BLaER1 treated with 17β-estradiol and CSF1 and Interleukin-3, amounts not matched to agents 10 nM and 100 nM (cell line): ENCODE measurements around the gene ABTB2.

ENCODE experiments used
- H3K27ac ChIP-seq, 11 experiments: shearing (Covaris generic); formaldehyde crosslinking; 2 replicates each; pipeline ENCODE4 v1.8.1; 2022
- H3K27me3 ChIP-seq, 11 experiments: shearing (Covaris generic); formaldehyde crosslinking; 2 replicates each; pipeline ENCODE4 v1.8.1; 2022
- H3K36me3 ChIP-seq, 11 experiments: shearing (Covaris generic); formaldehyde crosslinking; 2 replicates each; pipeline ENCODE4 v1.8.1; 2022
- H3K4me1 ChIP-seq, 10 experiments: shearing (Covaris generic); formaldehyde crosslinking; 2 replicates each; pipeline ENCODE4 v1.8.1; 2022
- H3K4me2 ChIP-seq, 11 experiments: shearing (Covaris generic); formaldehyde crosslinking; 2 replicates each; pipeline ENCODE4 v1.8.1; 2022
- H3K4me3 ChIP-seq, 10 experiments: shearing (Covaris generic); formaldehyde crosslinking; 2 replicates each; pipeline ENCODE4 v1.8.1; 2022
- H3K9ac ChIP-seq, 11 experiments: shearing (Covaris generic); formaldehyde crosslinking; 2 replicates each; pipeline ENCODE4 v1.8.1; 2022
- H3K9me3 ChIP-seq, 11 experiments: shearing (Covaris generic); formaldehyde crosslinking; replicated peaks in 1 of 11; 2 replicates each; pipeline ENCODE4 v1.8.1; 2022
- H4K20me1 ChIP-seq, 11 experiments: shearing (Covaris generic); formaldehyde crosslinking; 2 replicates each; pipeline ENCODE4 v1.8.1; 2022
- Cebpa-rat ChIP-seq, 11 experiments: shearing (Covaris generic); IDR thresholded peaks; 2 replicates each; pipeline ENCODE4 v1.8.1; 2022

The ABTB2 gene

DNA sequence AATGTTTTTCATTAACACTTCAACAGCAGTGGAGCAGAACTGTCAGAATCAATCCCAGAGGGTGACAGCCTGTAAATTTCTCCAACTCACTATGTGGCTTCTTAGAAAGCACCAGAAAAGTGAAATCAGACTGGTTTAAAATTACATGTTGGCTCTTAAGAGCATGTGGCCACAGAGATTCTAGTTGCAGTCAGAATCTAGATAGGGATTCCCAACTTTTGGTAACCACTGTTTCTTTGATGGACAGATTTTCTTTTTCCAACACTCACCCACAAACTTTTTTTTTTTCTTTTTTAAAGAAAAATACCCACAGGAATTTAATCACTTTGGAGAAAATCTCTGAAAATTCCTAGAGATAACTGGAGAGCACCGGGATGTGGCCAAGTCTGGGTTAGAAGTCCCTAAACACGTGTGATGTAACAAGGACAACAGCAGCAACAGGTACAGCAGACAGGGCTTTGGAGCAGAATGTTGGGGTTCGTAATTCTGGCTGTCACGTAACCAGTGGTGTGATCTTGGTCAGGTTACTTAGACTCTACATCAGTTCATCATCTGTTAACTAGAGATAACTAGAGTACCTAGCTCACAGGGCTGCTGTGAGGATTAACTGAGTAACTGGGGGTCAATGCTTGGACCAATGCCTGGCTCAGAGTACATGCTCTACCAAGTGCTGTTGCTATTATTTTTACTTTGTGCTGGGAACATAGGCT, 152.3 kb downstream of the ABTB2 start:
- no peak for TF ChIP-seq Cebpa-rat (IDR thresholded peaks at IDR 0.05)
- H3K4me1 ChIP-seq: peaks cover 20 to 67% (median 39%) of the 10 kb centered on the region in 10 experiments
- H3K4me3 ChIP-seq: no peak overlapping the region
- H3K9me3 ChIP-seq: no peaks in the 10 kb centered on the region
- H4K20me1 ChIP-seq: no peaks in the 10 kb centered on the region
- no peaks in the 10 kb centered on the region for H3K36me3 ChIP-seq
- peak overlapping the region in 2 of 11 experiments; percentile 20 to 83; a peak in 3 of 22 replicates for H3K27ac ChIP-seq
- H3K4me2 ChIP-seq: peak overlapping the region in 3 of 11 experiments; percentile 4 to 80 (median 24); a peak in 3 of 22 replicates
- no peaks in the 10 kb centered on the region for H3K27me3 ChIP-seq
- H3K9ac ChIP-seq: no peak overlapping the region

GRCh38 chr11:34204396-34205279, 153.2 kb downstream of the ABTB2 start:
- Histone ChIP-seq H3K4me2 (peak overlapping the region in 4 of 11 experiments; percentile 61 to 85 (median 76); a peak in 6 of 22 replicates), H3K9me3 (no peaks in the 10 kb centered on the region)

DNA sequence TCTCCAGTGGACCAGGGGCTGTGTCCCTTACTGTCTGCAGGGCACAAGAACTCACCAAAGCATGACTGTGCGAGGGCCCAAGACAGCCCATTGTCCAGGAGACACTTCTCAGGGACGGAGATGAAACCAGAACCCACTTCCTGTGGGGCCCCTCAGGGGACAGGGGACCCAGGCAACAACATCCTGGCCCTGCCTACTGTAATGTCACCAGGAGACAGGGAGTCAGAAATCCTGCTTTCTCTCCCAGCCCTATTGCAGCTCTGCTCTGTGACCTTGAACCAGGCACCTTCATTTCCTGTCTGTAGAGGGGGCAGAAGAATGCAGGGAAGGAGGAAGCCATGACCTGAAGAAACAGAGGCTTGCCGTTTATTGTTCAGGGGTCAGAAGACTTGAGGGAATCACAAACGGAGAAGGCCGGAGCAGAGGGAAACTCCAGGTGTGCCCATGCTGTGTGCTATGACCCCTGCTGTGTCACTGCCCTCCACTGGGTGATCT, 154.4 kb downstream of the ABTB2 start:
- H3K4me2 ChIP-seq: peak overlapping the region; percentile 54 to 85 (median 72)
- H3K4me1 ChIP-seq: peaks cover 20 to 58% (median 35%) of the 10 kb centered on the region in 10 experiments
- no peaks in the 10 kb centered on the region for H3K9me3 ChIP-seq
- no peaks in the 10 kb centered on the region for H3K36me3 ChIP-seq
- no peaks in the 10 kb centered on the region for H3K27me3 ChIP-seq
- H3K27ac ChIP-seq: peak overlapping the region in 6 of 11 experiments; percentile 3 to 64 (median 39); a peak in 12 of 22 replicates
- peak overlapping the region in 3 of 11 experiments; percentile 6 to 44 (median 24); a peak in 3 of 22 replicates for H3K9ac ChIP-seq
- H3K4me3 ChIP-seq: no peak overlapping the region
- H4K20me1 ChIP-seq: no peaks in the 10 kb centered on the region
- TF ChIP-seq Cebpa-rat (IDR thresholded peaks at IDR 0.05): no peak

More at GRCh38 chr11:34204396-34205279, 153.2 kb downstream of the ABTB2 start:
- Histone ChIP-seq H3K27ac (peak overlapping the region in 3 of 11 experiments; percentile 9 to 64 (median 57); a peak in 2 of 22 replicates), H3K36me3 (no peaks in the 10 kb centered on the region), H3K4me1 (peaks cover 20 to 63% (median 39%) of the 10 kb centered on the region in 10 experiments), H3K4me3 (no peak overlapping the region), H3K9ac (no peak overlapping the region), H4K20me1 (no peaks in the 10 kb centered on the region), H3K27me3 (no peaks in the 10 kb centered on the region)
- no peak for TF ChIP-seq Cebpa-rat (IDR thresholded peaks at IDR 0.05)

GRCh38 chr11:34201129-34201528, 156.7 kb downstream of the ABTB2 start:
- Histone ChIP-seq H3K27ac (no peak overlapping the region), H3K4me3 (no peak overlapping the region), H3K9me3 (no peaks in the 10 kb centered on the region), H3K4me1 (peaks cover 14 to 38% (median 15%) of the 10 kb centered on the region in 10 experiments), H3K9ac (no peak overlapping the region), H3K4me2 (no peak overlapping the region), H3K36me3 (no peaks in the 10 kb centered on the region), H4K20me1 (no peaks in the 10 kb centered on the region), H3K27me3 (no peaks in the 10 kb centered on the region)
- no peak for TF ChIP-seq Cebpa-rat (IDR thresholded peaks at IDR 0.05)

DNA sequence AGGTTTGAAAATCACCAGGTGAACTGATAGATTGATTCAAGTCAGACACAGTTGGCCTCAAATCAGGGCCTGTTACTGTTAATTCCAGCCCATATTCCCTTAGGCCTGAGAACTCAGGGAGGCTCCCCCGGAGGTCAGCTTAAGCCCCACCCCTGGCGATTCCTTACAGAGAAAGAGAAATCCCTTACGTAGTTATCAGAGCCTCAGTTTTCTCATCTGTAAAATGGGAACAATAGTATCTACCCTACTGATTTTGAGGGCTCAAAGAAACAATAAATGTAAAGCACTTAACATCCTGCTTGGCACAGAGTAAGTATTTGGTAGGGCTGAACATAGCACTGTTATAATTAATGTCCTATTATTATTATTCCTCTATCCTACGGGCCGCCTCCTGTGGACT, 158.3 kb downstream of the ABTB2 start:
- H3K4me3 ChIP-seq: no peak overlapping the region
- TF ChIP-seq Cebpa-rat (IDR thresholded peaks at IDR 0.05): no peak
- H3K4me1 ChIP-seq: peaks cover 14 to 27% (median 15%) of the 10 kb centered on the region in 10 experiments
- no peaks in the 10 kb centered on the region for H3K27me3 ChIP-seq
- no peaks in the 10 kb centered on the region for H3K9me3 ChIP-seq
- H3K4me2 ChIP-seq: no peak overlapping the region
- H3K36me3 ChIP-seq: no peaks in the 10 kb centered on the region
- H3K27ac ChIP-seq: no peak overlapping the region
- no peak overlapping the region for H3K9ac ChIP-seq
- H4K20me1 ChIP-seq: no peaks in the 10 kb centered on the region

DNA sequence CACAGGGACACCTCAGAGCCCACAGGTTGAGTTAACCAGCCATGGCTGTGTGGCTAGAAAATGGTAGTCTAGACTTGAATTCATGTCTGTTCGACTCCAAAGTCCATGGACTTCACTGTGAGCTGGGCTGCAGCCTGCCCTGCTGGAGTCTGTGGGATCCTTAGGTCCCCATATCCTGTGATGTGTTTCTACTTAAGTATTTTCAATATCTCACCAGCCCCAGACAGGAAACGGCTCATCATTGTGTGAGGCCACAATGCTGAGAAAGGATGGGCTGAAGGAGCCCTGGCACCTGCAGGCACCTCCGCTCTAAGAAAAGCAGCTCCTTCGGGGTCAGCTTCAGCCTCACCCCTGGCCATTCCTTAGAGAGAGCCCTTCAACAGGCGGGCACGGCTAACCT, 159.3 kb downstream of the ABTB2 start:
- no peak for TF ChIP-seq Cebpa-rat (IDR thresholded peaks at IDR 0.05)
- H3K27ac ChIP-seq: no peak overlapping the region
- no peaks in the 10 kb centered on the region for H3K27me3 ChIP-seq

GRCh38 chr11:34197256-34197655, 160.6 kb downstream of the ABTB2 start:
- H3K4me3 ChIP-seq: no peak overlapping the region

More for the DNA sequence above, 159.3 kb downstream of the ABTB2 start:
- H3K9me3 ChIP-seq: no peaks in the 10 kb centered on the region
- H4K20me1 ChIP-seq: no peaks in the 10 kb centered on the region
- no peak overlapping the region for H3K9ac ChIP-seq
- H3K36me3 ChIP-seq: no peaks in the 10 kb centered on the region
- H3K4me3 ChIP-seq: no peak overlapping the region
- H3K4me2 ChIP-seq: peak overlapping the region in 1 of 11 experiments; percentile 5; a peak in 1 of 22 replicates
- peaks cover 8 to 19% (median 8%) of the 10 kb centered on the region in 10 experiments for H3K4me1 ChIP-seq

DNA sequence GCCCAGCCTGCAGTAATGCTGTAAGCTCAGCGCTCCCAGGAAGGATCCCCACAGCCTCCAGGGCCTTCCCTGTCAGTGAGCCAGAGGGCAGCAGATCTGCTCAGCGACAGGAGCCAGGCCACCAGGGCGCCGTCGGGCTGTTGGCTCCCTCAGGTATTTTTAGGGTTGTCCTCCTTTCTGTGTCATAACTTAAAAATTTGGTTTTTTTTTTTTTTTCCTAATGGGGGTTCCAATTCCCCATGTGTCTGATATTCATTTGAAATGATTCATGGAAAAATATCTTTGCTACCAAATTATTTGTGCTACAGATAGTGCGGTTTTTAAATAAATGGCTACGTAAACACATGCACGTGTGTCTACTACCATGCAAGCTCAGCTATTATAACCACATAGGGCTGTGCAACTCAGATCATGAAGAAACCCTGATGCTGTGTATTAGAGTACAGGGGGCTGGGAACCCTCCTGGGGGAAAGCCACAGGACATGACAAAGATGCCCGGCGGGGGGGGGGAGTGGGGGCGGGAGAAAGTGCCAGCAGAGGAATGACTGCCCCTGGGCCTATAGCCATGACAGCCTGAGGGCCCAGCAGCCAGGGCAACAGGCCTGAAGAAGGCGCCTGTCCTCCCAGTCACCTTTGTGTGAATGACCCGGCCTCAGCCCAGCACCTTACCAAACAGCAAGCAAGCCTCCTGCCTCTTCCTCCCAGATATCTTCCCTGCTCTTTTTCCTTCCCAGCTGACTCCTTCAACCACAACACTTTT, 163.1 kb downstream of the ABTB2 start:
- no peaks in the 10 kb centered on the region for H3K9me3 ChIP-seq
- H3K4me3 ChIP-seq: no peak overlapping the region
- H3K27ac ChIP-seq: no peak overlapping the region
- H4K20me1 ChIP-seq: peaks cover 0 to 7% (median 0%) of the 10 kb centered on the region in 11 experiments; a peak in 1 of 22 replicates
- no peaks in the 10 kb centered on the region for H3K36me3 ChIP-seq
- peaks cover 0 to 23% (median 5%) of the 10 kb centered on the region in 10 experiments; a peak in 9 of 20 replicates for H3K4me1 ChIP-seq
- TF ChIP-seq Cebpa-rat (IDR thresholded peaks at IDR 0.05): no peak
- no peaks in the 10 kb centered on the region for H3K27me3 ChIP-seq
- H3K4me2 ChIP-seq: no peak overlapping the region
- H3K9ac ChIP-seq: no peak overlapping the region

More at GRCh38 chr11:34197256-34197655, 160.6 kb downstream of the ABTB2 start:
- Histone ChIP-seq H3K4me2 (no peak overlapping the region), H3K9me3 (no peaks in the 10 kb centered on the region), H3K4me1 (peaks cover 0 to 19% (median 2%) of the 10 kb centered on the region in 10 experiments; a peak in 7 of 20 replicates), H3K36me3 (no peaks in the 10 kb centered on the region), H3K27ac (no peak overlapping the region), H3K9ac (no peak overlapping the region), H3K27me3 (no peaks in the 10 kb centered on the region), H4K20me1 (peaks cover 0 to 3% (median 0%) of the 10 kb centered on the region in 11 experiments; a peak in 1 of 22 replicates)
- no peak for TF ChIP-seq Cebpa-rat (IDR thresholded peaks at IDR 0.05)
